ENCODE measurements around the gene CBFA2T2. TPM values are rescaled to one million over a fixed set of nuclear protein-coding genes. Genes with fewer than 3 reads are reported as not detected.

The CBFA2T2 gene
- total and polyA plus RNA-seq, 2 donors from 2014 or later, result 5.5 to 17.3 TPM

DNA sequence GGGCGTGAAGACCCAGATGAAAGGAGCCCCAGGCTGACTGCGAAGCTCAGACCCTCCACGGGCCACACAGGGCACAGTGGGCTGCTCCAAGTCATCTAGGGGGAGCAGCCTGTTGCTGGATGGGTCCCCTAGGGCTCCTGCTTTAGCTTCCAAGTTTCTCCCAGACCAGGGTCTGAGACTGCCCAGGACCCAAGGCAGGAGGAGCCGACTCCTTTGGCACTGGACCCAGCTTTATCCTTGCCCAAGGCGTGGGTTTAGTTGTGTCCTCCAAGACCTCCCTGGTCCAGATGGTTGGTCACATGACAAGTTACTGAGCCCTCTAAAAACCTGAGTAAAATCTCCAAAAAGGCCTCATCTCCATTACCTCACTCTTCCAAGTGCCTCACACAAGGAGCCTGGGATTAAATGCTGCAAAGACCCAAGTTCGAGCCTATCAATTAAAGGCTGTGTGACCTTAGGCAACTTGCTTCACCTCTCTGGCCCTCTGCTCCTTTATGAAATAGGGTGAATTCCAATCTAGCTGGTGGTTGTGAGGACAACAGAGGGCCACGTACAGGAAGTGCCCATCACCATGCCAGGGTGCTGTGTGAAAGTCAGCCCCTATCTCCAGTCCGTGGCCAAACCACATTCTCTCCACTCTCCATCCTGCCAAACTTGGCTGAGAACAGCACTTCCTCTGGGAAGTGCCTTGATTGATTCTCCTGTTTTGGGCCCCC lies 181.8 kb downstream of the CBFA2T2 start:
- Histone ChIP-seq H3K27me3 (ENCODE audit: control insufficient read depth, insufficient read depth, low read length) (no peaks in the 10 kb centered on the region), H3K9me3 (ENCODE audit: control insufficient read depth in 2 of 3, insufficient read depth in 1 of 3, low read length in 3 of 3) (no peaks in the 10 kb centered on the region), H3K4me3 (ENCODE audit: low read length in 3 of 3) (no peak overlapping the region), H3K4me1 (ENCODE audit: control insufficient read depth in 2 of 3, insufficient read depth in 2 of 3, low read depth in 1 of 3, low read length in 3 of 3) (peaks cover 0 to 31% (median 4%) of the 10 kb centered on the region in 3 donors), H3K27ac (ENCODE audit: low read depth in 2 of 2, low read length in 2 of 2) (no peak overlapping the region), H3K9ac (ENCODE audit: low read length in 3 of 3) (no peak overlapping the region), H3K36me3 (ENCODE audit: control insufficient read depth in 2 of 3, insufficient read depth in 3 of 3, low read length in 3 of 3) (peaks cover 0 to 5% (median 0%) of the 10 kb centered on the region in 3 donors)
- FAIRE-seq (no peak), DNase-seq (no peak)
- TF ChIP-seq, protein P1, sequence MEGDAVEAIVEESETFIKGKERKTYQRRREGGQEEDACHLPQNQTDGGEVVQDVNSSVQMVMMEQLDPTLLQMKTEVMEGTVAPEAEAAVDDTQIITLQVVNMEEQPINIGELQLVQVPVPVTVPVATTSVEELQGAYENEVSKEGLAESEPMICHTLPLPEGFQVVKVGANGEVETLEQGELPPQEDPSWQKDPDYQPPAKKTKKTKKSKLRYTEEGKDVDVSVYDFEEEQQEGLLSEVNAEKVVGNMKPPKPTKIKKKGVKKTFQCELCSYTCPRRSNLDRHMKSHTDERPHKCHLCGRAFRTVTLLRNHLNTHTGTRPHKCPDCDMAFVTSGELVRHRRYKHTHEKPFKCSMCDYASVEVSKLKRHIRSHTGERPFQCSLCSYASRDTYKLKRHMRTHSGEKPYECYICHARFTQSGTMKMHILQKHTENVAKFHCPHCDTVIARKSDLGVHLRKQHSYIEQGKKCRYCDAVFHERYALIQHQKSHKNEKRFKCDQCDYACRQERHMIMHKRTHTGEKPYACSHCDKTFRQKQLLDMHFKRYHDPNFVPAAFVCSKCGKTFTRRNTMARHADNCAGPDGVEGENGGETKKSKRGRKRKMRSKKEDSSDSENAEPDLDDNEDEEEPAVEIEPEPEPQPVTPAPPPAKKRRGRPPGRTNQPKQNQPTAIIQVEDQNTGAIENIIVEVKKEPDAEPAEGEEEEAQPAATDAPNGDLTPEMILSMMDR (IDR thresholded peaks at IDR 0.05; ENCODE audit: borderline replicate concordance, extremely low read depth, insufficient read depth), result no peak
- intact Hi-C loops (cut with DNase I), result no loop called here

GRCh38 chr20:33672426-33673113 lies 182.7 kb downstream of the CBFA2T2 start:
- Histone ChIP-seq H3K9ac (ENCODE audit: low read length in 3 of 3) (no peak overlapping the region), H3K4me3 (ENCODE audit: low read length in 3 of 3) (peak overlapping the region in 1 of 3 donors; percentile 82), H3K27ac (ENCODE audit: low read depth in 2 of 2, low read length in 2 of 2) (no peak overlapping the region), H3K4me1 (ENCODE audit: control insufficient read depth in 2 of 3, insufficient read depth in 2 of 3, low read depth in 1 of 3, low read length in 3 of 3) (peaks cover 0 to 28% (median 4%) of the 10 kb centered on the region in 3 donors), H3K36me3 (ENCODE audit: control insufficient read depth in 2 of 3, insufficient read depth in 3 of 3, low read length in 3 of 3) (peaks cover 0 to 5% (median 0%) of the 10 kb centered on the region in 3 donors), H3K9me3 (ENCODE audit: control insufficient read depth in 2 of 3, insufficient read depth in 1 of 3, low read length in 3 of 3) (no peaks in the 10 kb centered on the region), H3K27me3 (ENCODE audit: control insufficient read depth, insufficient read depth, low read length) (no peaks in the 10 kb centered on the region)
- TF ChIP-seq, protein P1 (IDR thresholded peaks at IDR 0.05; ENCODE audit: borderline replicate concordance, extremely low read depth, insufficient read depth), result no peak
- intact Hi-C loops (cut with DNase I), result no loop called here
- FAIRE-seq (no peak), DNase-seq (peak in 2 of 5 donors; percentile 56 to 65)

GRCh38 chr20:33673114-33673409 lies 183.2 kb downstream of the CBFA2T2 start:
- peak overlapping the region in 2 of 3 donors; percentile 54 to 77 for H3K9ac ChIP-seq (ENCODE audit: low read length in 3 of 3)
- DNase-seq (peak in 2 of 5 donors; percentile 54 to 64), FAIRE-seq (no peak)
- intact Hi-C loops (cut with DNase I), result no loop called here
- H3K9me3 ChIP-seq (ENCODE audit: control insufficient read depth in 2 of 3, insufficient read depth in 1 of 3, low read length in 3 of 3), result no peaks in the 10 kb centered on the region
- TF ChIP-seq, protein P1 (IDR thresholded peaks at IDR 0.05; ENCODE audit: borderline replicate concordance, extremely low read depth, insufficient read depth), result no peak
- no peaks in the 10 kb centered on the region for H3K27me3 ChIP-seq (ENCODE audit: control insufficient read depth, insufficient read depth, low read length)
- H3K4me3 ChIP-seq (ENCODE audit: low read length in 3 of 3), result peak overlapping the region in 2 of 3 donors; percentile 82 to 84
- H3K27ac ChIP-seq (ENCODE audit: low read depth in 2 of 2, low read length in 2 of 2), result no peak overlapping the region
- H3K36me3 ChIP-seq (ENCODE audit: control insufficient read depth in 2 of 3, insufficient read depth in 3 of 3, low read length in 3 of 3), result peaks cover 0 to 5% (median 0%) of the 10 kb centered on the region in 3 donors
- peaks cover 0 to 24% (median 4%) of the 10 kb centered on the region in 3 donors for H3K4me1 ChIP-seq (ENCODE audit: control insufficient read depth in 2 of 3, insufficient read depth in 2 of 3, low read depth in 1 of 3, low read length in 3 of 3)

All from kidney (tissue), 14 donors.